ENCODE measurements around the gene HBEGF.

DNA sequence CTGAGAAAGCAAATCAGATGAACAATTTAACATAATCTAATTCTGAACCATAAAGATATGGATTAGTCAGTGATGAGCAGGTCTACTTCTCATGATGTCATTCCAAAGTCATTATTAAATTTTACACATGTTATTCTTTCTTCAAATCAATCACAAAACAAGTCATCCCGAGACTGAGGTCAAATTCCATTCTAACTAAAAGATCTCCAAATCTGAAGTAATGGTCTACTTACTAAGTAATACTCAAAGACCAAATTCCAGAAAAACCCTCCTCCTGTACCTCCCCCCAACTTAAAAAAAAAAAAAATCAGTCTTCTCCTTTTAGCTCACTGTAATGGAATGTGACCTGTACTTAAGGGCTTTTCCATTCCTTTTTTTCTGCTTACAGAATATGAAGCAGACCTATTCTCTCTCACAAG is 48.2 kb downstream of the HBEGF start:
- TF ChIP-seq, protein P1, sequence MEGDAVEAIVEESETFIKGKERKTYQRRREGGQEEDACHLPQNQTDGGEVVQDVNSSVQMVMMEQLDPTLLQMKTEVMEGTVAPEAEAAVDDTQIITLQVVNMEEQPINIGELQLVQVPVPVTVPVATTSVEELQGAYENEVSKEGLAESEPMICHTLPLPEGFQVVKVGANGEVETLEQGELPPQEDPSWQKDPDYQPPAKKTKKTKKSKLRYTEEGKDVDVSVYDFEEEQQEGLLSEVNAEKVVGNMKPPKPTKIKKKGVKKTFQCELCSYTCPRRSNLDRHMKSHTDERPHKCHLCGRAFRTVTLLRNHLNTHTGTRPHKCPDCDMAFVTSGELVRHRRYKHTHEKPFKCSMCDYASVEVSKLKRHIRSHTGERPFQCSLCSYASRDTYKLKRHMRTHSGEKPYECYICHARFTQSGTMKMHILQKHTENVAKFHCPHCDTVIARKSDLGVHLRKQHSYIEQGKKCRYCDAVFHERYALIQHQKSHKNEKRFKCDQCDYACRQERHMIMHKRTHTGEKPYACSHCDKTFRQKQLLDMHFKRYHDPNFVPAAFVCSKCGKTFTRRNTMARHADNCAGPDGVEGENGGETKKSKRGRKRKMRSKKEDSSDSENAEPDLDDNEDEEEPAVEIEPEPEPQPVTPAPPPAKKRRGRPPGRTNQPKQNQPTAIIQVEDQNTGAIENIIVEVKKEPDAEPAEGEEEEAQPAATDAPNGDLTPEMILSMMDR (optimal IDR thresholded peaks at IDR 0.05 in 1 of 3, IDR thresholded peaks at IDR 0.05 in 1 of 3, conservative IDR thresholded peaks at IDR 0.05 in 1 of 3; ENCODE audit: extremely low read depth in 1 of 3, insufficient read depth in 2 of 3, low read length in 3 of 3): no peak
- TF ChIP-seq EZH2 (IDR thresholded peaks at IDR 0.05; ENCODE audit: low read length): no peak

Measured in keratinocyte (primary cell).